22Rv1 (cell line): Measurements from ENCODE around the gene DNAJB8.

Experiments used
- CTCF ChIP-seq: fragments of 450-650 bp; IDR thresholded peaks from 2 replicates; pipeline ENCODE4 v1.5.1; 2017; ENCODE audit warnings: mild to moderate bottlenecking
- ZFX ChIP-seq: fragments of 450-650 bp; IDR thresholded peaks from 2 replicates; pipeline ENCODE4 v1.6.1; 2017; ENCODE audit warnings: antibody characterized with exemption, borderline replicate concordance

GRCh38 chr3:128453501-128454309, 13.0 kb downstream of the DNAJB8 start:
- TF ChIP-seq CTCF (no peak), ZFX (no peak)
